Smooth muscle cell (in vitro differentiated cells): ENCODE results near the gene UBR7. TPM values are rescaled to one million over a fixed set of nuclear protein-coding genes. Genes with fewer than 3 reads are reported as not detected.

ENCODE experiments used
- DNase-seq: peaks from one replicate; lab custom pipeline; 2025; ENCODE audit not compliant: unreplicated experiment; lab: John Stamatoyannopoulos, UW
- H2AFZ ChIP-seq: fragments of 200-600 bp; sonication (generic); 2 replicates; pipeline ENCODE4 v1.6.0; 2016; ENCODE audit warnings: antibody characterized with exemption, low read depth, mild to moderate bottlenecking
- H3F3A ChIP-seq: fragments of 200-600 bp; sonication (generic); 2 replicates; pipeline ENCODE4 v1.6.0; 2017; ENCODE audit warnings: antibody characterized with exemption, low read depth
- H3K27ac ChIP-seq: fragments of 200-600 bp; sonication (generic); 2 replicates; pipeline ENCODE4 v1.5.1; 2016; ENCODE audit warnings: low read depth, mild to moderate bottlenecking
- H3K27me3 ChIP-seq: fragments of 200-600 bp; sonication (generic); 2 replicates; pipeline ENCODE4 v1.6.1; 2016; ENCODE audit warnings: low read depth, mild to moderate bottlenecking
- H3K36me3 ChIP-seq: fragments of 200-600 bp; sonication (generic); 2 replicates; pipeline ENCODE4 v1.5.1; 2016; ENCODE audit warnings: low read depth
- H3K4me1 ChIP-seq: fragments of 200-600 bp; sonication (generic); 2 replicates; pipeline ENCODE4 v1.5.1; 2016; ENCODE audit warnings: low read depth
- H3K4me2 ChIP-seq: fragments of 200-600 bp; sonication (generic); 2 replicates; pipeline ENCODE4 v1.6.0; 2016; ENCODE audit warnings: mild to moderate bottlenecking
- H3K4me3 ChIP-seq: fragments of 200-600 bp; sonication (generic); 2 replicates; pipeline ENCODE4 v1.5.1; 2016; ENCODE audit warnings: mild to moderate bottlenecking
- H3K79me2 ChIP-seq: fragments of 200-600 bp; sonication (generic); 2 replicates; pipeline ENCODE4 v1.6.0; 2016; ENCODE audit warnings: low read depth, mild to moderate bottlenecking
- H3K9ac ChIP-seq: fragments of 200-600 bp; sonication (generic); 2 replicates; pipeline ENCODE4 v1.6.0; 2016; ENCODE audit warnings: low read depth
- H3K9me3 ChIP-seq: fragments of 200-600 bp; sonication (generic); replicated peaks from 2 replicates; pipeline ENCODE4 v1.5.1; 2016; ENCODE audit warnings: low read depth
- H4K20me1 ChIP-seq: fragments of 200-600 bp; sonication (generic); 2 replicates; pipeline ENCODE4 v1.6.0; 2016; ENCODE audit warnings: low read depth
- CTCF ChIP-seq: fragments of 200-600 bp; sonication (generic); IDR thresholded peaks from 2 replicates; pipeline ENCODE4 v1.5.1; 2017; ENCODE audit warnings: borderline replicate concordance, mild to moderate bottlenecking, antibody characterized with exemption; ENCODE audit not compliant: insufficient read depth, poor library complexity, severe bottlenecking
- WGBS: methylation state at CpG from one replicate; pipeline ENCODE4 v1.1.7; 2016; ENCODE audit warnings: low lambda C conversion rate; 5-methylcytosine and 5-hydroxymethylcytosine counted together
- polyA plus RNA-seq: library from polyadenylated mRNA; unstranded; fragments of >200 nt; fragmentation: Nextera tagmentation; extraction: Ambion mirVana; gene quantifications from 2 replicates; pipeline ENCODE4 v1.2.1, GENCODE V29; 2016
- total RNA-seq: library from RNA; depleted of rRNA; stranded (reverse); fragments of >200 nt; gene quantifications from 2 replicates; pipeline ENCODE4 v1.2.3, GENCODE V29; 2014

The UBR7 gene
- total and polyA plus RNA-seq, 2 experiments from 2014 or later = 8.0 to 12.8 TPM

GRCh38 chr14:93246534-93246933, 39.5 kb downstream of the UBR7 start:
- no peak for DNase-seq
- no peak overlapping the region for H3K4me3 ChIP-seq
- H2AFZ ChIP-seq = no peak overlapping the region
- no peaks in the 10 kb centered on the region for H3K79me2 ChIP-seq
- no peak overlapping the region for H3K4me2 ChIP-seq
- no peaks in the 10 kb centered on the region for H3K9me3 ChIP-seq
- no peaks in the 10 kb centered on the region for H3K27me3 ChIP-seq
- H3K36me3 ChIP-seq = peaks cover 15% of the 10 kb centered on the region
- no peak overlapping the region for H3K27ac ChIP-seq
- H3F3A ChIP-seq = no peaks in the 10 kb centered on the region
- no peak overlapping the region for H3K9ac ChIP-seq
- TF ChIP-seq CTCF = no peak
- H3K4me1 ChIP-seq = no peaks in the 10 kb centered on the region
- H4K20me1 ChIP-seq = no peaks in the 10 kb centered on the region

GRCh38 chr14:93249128-93249831, 42.2 kb downstream of the UBR7 start:
- H4K20me1 ChIP-seq = no peaks in the 10 kb centered on the region
- H3K4me1 ChIP-seq = no peaks in the 10 kb centered on the region
- no peaks in the 10 kb centered on the region for H3K9me3 ChIP-seq
- no peaks in the 10 kb centered on the region for H3K79me2 ChIP-seq
- 84% methylated on average over 7 of the region's 7 CpGs for WGBS
- H3K36me3 ChIP-seq = peaks cover 15% of the 10 kb centered on the region
- H3K4me2 ChIP-seq = no peak overlapping the region
- no peaks in the 10 kb centered on the region for H3K27me3 ChIP-seq
- no peak overlapping the region for H2AFZ ChIP-seq
- TF ChIP-seq CTCF = no peak
- H3K4me3 ChIP-seq = no peak overlapping the region
- H3K27ac ChIP-seq = no peak overlapping the region
- no peak overlapping the region for H3K9ac ChIP-seq
- no peak for DNase-seq
- H3F3A ChIP-seq = no peaks in the 10 kb centered on the region

GRCh38 chr14:93262446-93262845, 55.4 kb downstream of the UBR7 start:
- DNase-seq = no peak
- 83% methylated on average over 2 of the region's 2 CpGs for WGBS
- Histone ChIP-seq H3K4me3 (no peak overlapping the region), H3K4me2 (no peak overlapping the region), H3K9ac (no peak overlapping the region), H4K20me1 (peaks cover 36% of the 10 kb centered on the region), H3F3A (no peaks in the 10 kb centered on the region), H3K4me1 (no peaks in the 10 kb centered on the region), H3K9me3 (no peaks in the 10 kb centered on the region), H3K36me3 (peaks cover 11% of the 10 kb centered on the region), H2AFZ (no peak overlapping the region), H3K27me3 (no peaks in the 10 kb centered on the region), H3K27ac (no peak overlapping the region), H3K79me2 (peaks cover under 1% of the 10 kb centered on the region)
- no peak for TF ChIP-seq CTCF

GRCh38 chr14:93263416-93263815, 56.4 kb downstream of the UBR7 start:
- Histone ChIP-seq H3K4me2 (no peak overlapping the region), H3K79me2 (peaks cover 10% of the 10 kb centered on the region), H3K9me3 (no peaks in the 10 kb centered on the region), H3K9ac (no peak overlapping the region), H3K36me3 (peaks cover 11% of the 10 kb centered on the region), H3K27ac (no peak overlapping the region), H3K4me3 (no peak overlapping the region), H2AFZ (no peak overlapping the region), H3F3A (no peaks in the 10 kb centered on the region), H3K4me1 (no peaks in the 10 kb centered on the region), H3K27me3 (no peaks in the 10 kb centered on the region), H4K20me1 (peaks cover 46% of the 10 kb centered on the region)
- 72% methylated on average over 1 of the region's 1 CpG for WGBS
- no peak for TF ChIP-seq CTCF
- DNase-seq = no peak
